Progenitor cell of endocrine pancreas (in vitro differentiated cells): ENCODE data around the gene DGKI. TPM values are rescaled to one million over a fixed set of nuclear protein-coding genes. Genes with fewer than 3 reads are reported as not detected.

Source experiments
- DNase-seq: peaks from one replicate; pipeline ENCODE4 v3.0.0; 2021; ENCODE audit warnings: low spot score; ENCODE audit not compliant: unreplicated experiment
- H3K27ac Mint-ChIP-seq: 2 replicates; pipeline ENCODE4 v1.8.0; 2021; ENCODE audit warnings: mild to moderate bottlenecking, moderate library complexity, mixed read lengths
- H3K27me3 Mint-ChIP-seq: 2 replicates; pipeline ENCODE4 v1.8.0; 2021; ENCODE audit warnings: mixed read lengths
- H3K36me3 Mint-ChIP-seq: 2 replicates; pipeline ENCODE4 v1.8.0; 2022; ENCODE audit warnings: mixed read lengths; ENCODE audit not compliant: insufficient read depth
- H3K4me1 Mint-ChIP-seq: 2 replicates; pipeline ENCODE4 v1.8.0; 2021; ENCODE audit warnings: low read depth, mixed read lengths
- H3K4me3 Mint-ChIP-seq: 2 replicates; pipeline ENCODE4 v1.8.0; 2021; ENCODE audit warnings: low read depth, mild to moderate bottlenecking, moderate library complexity, mixed read lengths
- H3K9me3 Mint-ChIP-seq: 2 replicates; pipeline ENCODE4 v1.8.0; 2021; ENCODE audit warnings: low read depth, mixed read lengths
- CTCF ChIP-seq: fragments of 200-600 bp; sonication (generic); IDR thresholded peaks from one replicate; pipeline ENCODE4 v1.5.0; 2021; ENCODE audit warnings: antibody characterized with exemption, mild to moderate bottlenecking; ENCODE audit not compliant: unreplicated experiment
- total RNA-seq: library from RNA; stranded (reverse); gene quantifications from 2 replicates; pipeline ENCODE4 v1.2.1, GENCODE V29; 2021

Gene DGKI
- total RNA-seq, 1 donor from 2014 or later = 0.41 TPM

GRCh38 chr7:137772748-137773147, 74.0 kb downstream of the DGKI start:
- no peaks in the 10 kb centered on the region for H3K4me1 Mint-ChIP-seq
- no peak for DNase-seq
- no peaks in the 10 kb centered on the region for H3K27me3 Mint-ChIP-seq
- no peak overlapping the region for H3K27ac Mint-ChIP-seq
- no peaks in the 10 kb centered on the region for H3K36me3 Mint-ChIP-seq
- H3K9me3 Mint-ChIP-seq = no peaks in the 10 kb centered on the region
- TF ChIP-seq CTCF = no peak
- H3K4me3 Mint-ChIP-seq = no peak overlapping the region

- no peaks in the 10 kb centered on the region for H3K27me3 Mint-ChIP-seq
- H3K36me3 Mint-ChIP-seq = no peaks in the 10 kb centered on the region
- no peak overlapping the region for H3K4me3 Mint-ChIP-seq
- DNase-seq = no peak
- TF ChIP-seq CTCF = no peak
- H3K27ac Mint-ChIP-seq = no peak overlapping the region
- no peaks in the 10 kb centered on the region for H3K9me3 Mint-ChIP-seq
- no peaks in the 10 kb centered on the region for H3K4me1 Mint-ChIP-seq
These were observed 74.5 kb downstream of the DGKI start for GRCh38 chr7:137772316-137772715.

GRCh38 chr7:137771679-137772078, 75.1 kb downstream of the DGKI start:
- Mint-ChIP-seq H3K27me3 (no peaks in the 10 kb centered on the region), H3K27ac (no peak overlapping the region), H3K9me3 (no peaks in the 10 kb centered on the region), H3K4me3 (no peak overlapping the region), H3K36me3 (no peaks in the 10 kb centered on the region), H3K4me1 (no peaks in the 10 kb centered on the region)
- no peak for DNase-seq
- no peak for TF ChIP-seq CTCF

GRCh38 chr7:137771273-137771672, 75.5 kb downstream of the DGKI start:
- Mint-ChIP-seq H3K4me3 (no peak overlapping the region), H3K36me3 (no peaks in the 10 kb centered on the region)

GRCh38 chr7:137768366-137768765, 78.4 kb downstream of the DGKI start:
- no peaks in the 10 kb centered on the region for H3K36me3 Mint-ChIP-seq
- H3K4me3 Mint-ChIP-seq = no peak overlapping the region
- H3K27ac Mint-ChIP-seq = no peak overlapping the region
- DNase-seq = no peak
- TF ChIP-seq CTCF = no peak
- H3K27me3 Mint-ChIP-seq = peaks cover 8% of the 10 kb centered on the region
- no peaks in the 10 kb centered on the region for H3K9me3 Mint-ChIP-seq
- H3K4me1 Mint-ChIP-seq = no peaks in the 10 kb centered on the region

More at GRCh38 chr7:137771273-137771672, 75.5 kb downstream of the DGKI start:
- H3K9me3 Mint-ChIP-seq = no peaks in the 10 kb centered on the region
- no peak for DNase-seq
- no peaks in the 10 kb centered on the region for H3K4me1 Mint-ChIP-seq
- no peak overlapping the region for H3K27ac Mint-ChIP-seq
- peaks cover 2% of the 10 kb centered on the region for H3K27me3 Mint-ChIP-seq
- TF ChIP-seq CTCF = no peak
